Caco-2 (cell line): Measurements from ENCODE around the gene BCL2L2. TPM values are rescaled to one million over a fixed set of nuclear protein-coding genes. Genes with fewer than 3 reads are reported as not detected.

ENCODE experiments used
- BruUV-seq: library from RNA; stranded (reverse); fragments of 400-500 nt; replicated peaks from 2 replicates; lab custom pipeline; 2021; lab: Mats Ljungman, UMichigan
- CTCF ChIA-PET: fragments of 300-600 bp; sonication (Branson Sonifier 250); formaldehyde crosslinking; loops from one replicate; lab custom pipeline; 2022; ENCODE audit warnings: antibody characterized with exemption; lab: Charles Lee
- POLR2A ChIA-PET: fragments of 300-600 bp; sonication (Branson Sonifier 250); formaldehyde crosslinking; loops from one replicate; lab custom pipeline; 2022; ENCODE audit warnings: antibody characterized with exemption; lab: Charles Lee
- DNase-seq, 2 experiments: peaks; one replicate each; pipeline versions ENCODE4 v3.0.0 to v3.0.0-alpha.2; 2020 to 2022
- H3K27me3 ChIP-seq: replicated peaks from 2 replicates; pipeline ENCODE4 v1.6.0; 2011; ENCODE audit warnings: low read length; ENCODE audit not compliant: control insufficient read depth, insufficient read depth
- H3K36me3 ChIP-seq: 2 replicates; pipeline ENCODE4 v1.5.1; 2011; ENCODE audit warnings: low read length; ENCODE audit not compliant: control insufficient read depth, insufficient read depth
- H3K4me1 ChIP-seq: fragments of 250-450 bp; sonication (Bioruptor Pico); 2 replicates; pipeline ENCODE4 v1.5.1; 2020; ENCODE audit warnings: mild to moderate bottlenecking
- H3K4me3 ChIP-seq: 2 replicates; pipeline ENCODE4 v1.5.1; 2011; ENCODE audit warnings: low read depth, mild to moderate bottlenecking, control low read depth, low read length
- H3K9me3 ChIP-seq: fragments of 250-450 bp; sonication (Bioruptor Pico); 2 replicates; pipeline ENCODE4 v1.5.1; 2020; ENCODE audit warnings: mild to moderate bottlenecking, moderate library complexity
- H3K27ac Mint-ChIP-seq: one replicate; pipeline ENCODE4 v1.8.0; 2022; ENCODE audit warnings: mixed read lengths; ENCODE audit not compliant: unreplicated experiment
- H3K27me3 Mint-ChIP-seq: one replicate; pipeline ENCODE4 v1.8.0; 2022; ENCODE audit warnings: mixed read lengths; ENCODE audit not compliant: insufficient read depth, unreplicated experiment
- H3K36me3 Mint-ChIP-seq: one replicate; pipeline ENCODE4 v1.8.0; 2022; ENCODE audit warnings: mild to moderate bottlenecking, mixed read lengths; ENCODE audit not compliant: insufficient read depth, unreplicated experiment
- H3K4me1 Mint-ChIP-seq: one replicate; pipeline ENCODE4 v1.8.0; 2022; ENCODE audit warnings: low read depth, mixed read lengths; ENCODE audit not compliant: unreplicated experiment
- H3K4me3 Mint-ChIP-seq: one replicate; pipeline ENCODE4 v1.8.0; 2022; ENCODE audit warnings: mild to moderate bottlenecking, moderate library complexity, mixed read lengths; ENCODE audit not compliant: unreplicated experiment
- H3K9me3 Mint-ChIP-seq: one replicate; pipeline ENCODE4 v1.8.0; 2022; ENCODE audit warnings: mixed read lengths; ENCODE audit not compliant: unreplicated experiment
- CTCF ChIP-seq, 2 experiments: fragments of 200-600 bp in 1 of 2; IDR thresholded peaks; 1 replicate in 1 of 2; 2 replicates in 1 of 2; pipeline versions ENCODE4 v1.5.1 to v1.8.0; 2011 to 2022; ENCODE audit warnings: antibody characterized with exemption in 1 of 2, control low read depth in 1 of 2, inconsistent platforms in 1 of 2, low read depth in 1 of 2, low read length in 1 of 2, mild to moderate bottlenecking in 1 of 2, moderate library complexity in 1 of 2; ENCODE audit not compliant: insufficient read depth in 1 of 2, severe bottlenecking in 1 of 2, unreplicated experiment in 1 of 2
- intact Hi-C: fragments of 100-400 bp; cut with micrococcal nuclease; formaldehyde crosslinking; loops from one replicate; pipeline ENCODE4 v1.10.0; 2022; ENCODE audit not compliant: unreplicated experiment
- total RNA-seq: library from RNA; stranded (reverse); gene quantifications from 2 replicates; pipeline ENCODE4 v1.2.3, GENCODE V29; 2022

The BCL2L2 gene
- total RNA-seq, 1 experiment from 2014 or later: 20.8 TPM

- Mint-ChIP-seq H3K27ac (peak overlapping the region; percentile 95), H3K9me3 (no peaks in the 10 kb centered on the region), H3K27me3 (no peaks in the 10 kb centered on the region), H3K36me3 (peaks cover 18% of the 10 kb centered on the region), H3K4me1 (peaks cover 6% of the 10 kb centered on the region), H3K4me3 (peak overlapping the region; percentile 90)
- intact Hi-C loops: loop anchor here (1.0 to 2.0 kb wide), 6 partner anchors 10 to 49 kb away; partner anchors contain the start of genes BCL2L2, PABPN1 and RNF212B
- Histone ChIP-seq H3K4me1 (0 out of 2 replicates have a peak, but pooled peaks cover 4% of the 10 kb centered on the region), H3K36me3 (no peaks in the 10 kb centered on the region), H3K4me3 (peak overlapping the region; percentile 75), H3K27me3 (no peaks in the 10 kb centered on the region), H3K9me3 (no peaks in the 10 kb centered on the region)
- TF ChIP-seq CTCF (IDR thresholded peaks at IDR 0.05; ENCODE audit: insufficient read depth in 1 of 2, low read depth in 1 of 2, low read length in 1 of 2, severe bottlenecking in 1 of 2, unreplicated experiment in 1 of 2): no peak
- CTCF ChIA-PET: interaction anchor here (0.7 to 2.9 kb wide), 8 partner anchors 16 to 234 kb away, joined by 3 to 19 read pairs (median 6); partner anchors contain the start of genes BCL2L2 and PABPN1
- POLR2A ChIA-PET: interaction anchor here (1.9 to 2.3 kb wide), 2 partner anchors 15 to 35 kb away, joined by 12 to 31 read pairs; partner anchors contain the start of gene PABPN1
- no peak for DNase-seq
- no TSS peak for BruUV-seq
Measured at GRCh38 chr14:23285530-23286019, 21.1 kb upstream of the BCL2L2 start.

- Mint-ChIP-seq H3K27me3 (no peaks in the 10 kb centered on the region), H3K36me3 (peaks cover 18% of the 10 kb centered on the region), H3K9me3 (no peaks in the 10 kb centered on the region), H3K4me3 (peak within 1 kb of the TSS; percentile 90), H3K27ac (peak within 1 kb of the TSS; percentile 95), H3K4me1 (peaks cover 6% of the 10 kb centered on the region)
- intact Hi-C loops: loop anchor here (1.0 to 2.0 kb wide), 6 partner anchors 9 to 49 kb away; partner anchors contain the start of genes BCL2L2, PABPN1 and RNF212B
- ChIA-PET CTCF (interaction anchor here (0.6 to 2.9 kb wide), 11 partner anchors 15 to 255 kb away, joined by 3 to 19 read pairs (median 4); partner anchors contain the start of genes BCL2L2 and PABPN1), POLR2A (interaction anchor here (1.1 to 2.3 kb wide), 3 partner anchors 15 to 35 kb away, joined by 6 to 31 read pairs (median 12); partner anchors contain the start of genes BCL2L2 and PABPN1)
- Histone ChIP-seq H3K36me3 (no peaks in the 10 kb centered on the region), H3K4me1 (0 out of 2 replicates have a peak, but pooled peaks cover 4% of the 10 kb centered on the region), H3K4me3 (peak within 1 kb of the TSS; percentile 75), H3K27me3 (no peaks in the 10 kb centered on the region), H3K9me3 (no peaks in the 10 kb centered on the region)
- BruUV-seq: TSS peak; percentile 90
- TF ChIP-seq CTCF (IDR thresholded peaks at IDR 0.05; ENCODE audit: insufficient read depth in 1 of 2, low read depth in 1 of 2, low read length in 1 of 2, severe bottlenecking in 1 of 2, unreplicated experiment in 1 of 2): peak in 1 of 2 experiments; percentile 18
- DNase-seq: peak; percentile 99
Measured at GRCh38 chr14:23286020-23286901, 20.4 kb upstream of the BCL2L2 start, which contains the start of gene HOMEZ. TSS of gene HOMEZ (minus strand) at chr14:23286132. CDS start at chr14:23285952, 180 bp downstream.
